ACHN (cell line): ENCODE measurements around the gene TAC4.

Experiments
- DNase-seq: peaks from one replicate; pipeline ENCODE4 v3.0.0-alpha.2; 2015
- in situ Hi-C: cut with HindIII; loops from 2 replicates; pipeline ENCODE4 v1.10.0; 2017; ENCODE audit warnings: low sequenced_read_pairs, low pct_ligation_motif_present, low pct_unique_long_range_greater_than_20kb

The TAC4 gene

DNA sequence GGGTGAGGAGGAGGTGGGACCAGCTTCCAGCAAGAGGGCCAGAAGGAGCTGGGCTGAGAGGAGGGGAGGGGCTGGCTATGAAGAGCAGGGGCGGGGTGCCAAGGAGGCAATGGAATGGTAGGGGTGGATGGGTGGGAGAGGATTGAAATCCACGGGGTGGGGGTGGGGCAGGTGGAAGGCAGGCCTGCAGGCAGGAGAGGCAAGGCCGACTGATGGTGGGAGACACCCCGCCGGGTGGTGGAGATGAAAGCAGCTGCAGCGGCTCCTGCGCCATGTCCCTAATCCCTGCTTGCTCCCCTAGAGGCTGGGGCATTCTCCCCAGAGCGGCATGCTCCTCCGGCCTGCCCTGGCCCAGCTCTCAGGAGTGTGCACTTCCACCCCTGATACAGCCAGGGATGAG, 27.8 kb upstream of the TAC4 start:
- no peak for DNase-seq
- in situ Hi-C loops: no loop called here

DNA sequence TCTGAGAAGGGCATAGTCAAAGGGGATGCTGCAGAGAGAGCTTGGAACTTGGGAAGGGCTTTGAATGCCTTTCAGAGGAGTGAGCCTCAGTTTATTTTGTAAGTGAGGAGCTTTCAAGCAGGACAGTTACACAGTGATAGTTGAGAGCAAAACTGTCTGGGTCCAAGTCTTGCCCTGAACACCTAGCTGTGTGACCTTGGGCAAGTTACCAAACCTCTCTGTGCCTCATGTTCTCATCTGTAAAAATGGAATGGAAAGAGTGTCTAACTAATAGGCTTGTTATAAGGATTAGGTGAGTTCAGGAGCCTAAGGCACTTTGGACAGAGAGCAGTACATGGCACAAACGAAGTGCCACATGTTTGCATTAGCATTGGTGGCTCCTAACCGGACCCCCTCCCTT, 27.0 kb upstream of the TAC4 start:
- in situ Hi-C loops: no loop called here

DNA sequence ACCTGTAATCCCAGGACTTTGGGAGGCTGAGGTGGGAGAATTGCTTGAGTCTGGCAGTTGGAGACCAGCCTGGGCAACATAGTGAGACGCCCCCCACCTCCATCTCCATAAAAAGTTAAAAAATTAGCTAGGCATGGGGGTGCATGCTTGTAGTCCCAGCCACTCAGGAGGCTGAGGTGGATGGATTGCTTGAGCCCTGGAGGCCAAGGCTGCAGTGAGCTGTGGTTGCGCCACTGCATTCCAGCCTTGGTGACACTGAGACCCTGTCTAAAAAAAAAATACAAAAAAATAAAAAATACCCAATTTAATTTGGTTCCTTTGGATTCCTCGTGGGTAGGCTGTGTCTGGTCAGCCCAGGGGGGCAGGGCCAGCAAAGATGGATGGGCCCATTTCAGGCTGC, 26.1 kb upstream of the TAC4 start:
- DNase-seq: no peak
- in situ Hi-C loops: no loop called here

More for the DNA sequence above, 27.0 kb upstream of the TAC4 start:
- no peak for DNase-seq

DNA sequence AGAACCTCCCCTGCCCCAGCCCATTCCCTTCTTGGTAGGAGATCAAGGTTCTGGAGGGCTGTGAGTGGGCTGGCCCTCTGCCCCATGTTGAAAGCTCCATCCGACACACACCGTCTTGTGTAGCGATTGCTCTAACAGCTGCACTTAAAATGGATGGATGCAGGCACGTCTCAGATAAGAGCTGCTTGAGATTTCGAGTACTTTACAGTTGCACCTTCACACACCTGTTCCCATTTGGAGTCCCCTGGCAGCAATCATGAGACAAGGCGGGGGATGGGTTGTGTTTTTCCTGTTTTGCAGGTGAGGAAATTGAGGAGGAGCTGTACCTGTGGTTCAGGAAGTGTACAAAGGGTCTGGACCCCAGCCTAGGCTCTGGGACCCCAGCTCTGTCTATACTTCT, 25.6 kb upstream of the TAC4 start:
- in situ Hi-C loops: no loop called here
- no peak for DNase-seq

DNA sequence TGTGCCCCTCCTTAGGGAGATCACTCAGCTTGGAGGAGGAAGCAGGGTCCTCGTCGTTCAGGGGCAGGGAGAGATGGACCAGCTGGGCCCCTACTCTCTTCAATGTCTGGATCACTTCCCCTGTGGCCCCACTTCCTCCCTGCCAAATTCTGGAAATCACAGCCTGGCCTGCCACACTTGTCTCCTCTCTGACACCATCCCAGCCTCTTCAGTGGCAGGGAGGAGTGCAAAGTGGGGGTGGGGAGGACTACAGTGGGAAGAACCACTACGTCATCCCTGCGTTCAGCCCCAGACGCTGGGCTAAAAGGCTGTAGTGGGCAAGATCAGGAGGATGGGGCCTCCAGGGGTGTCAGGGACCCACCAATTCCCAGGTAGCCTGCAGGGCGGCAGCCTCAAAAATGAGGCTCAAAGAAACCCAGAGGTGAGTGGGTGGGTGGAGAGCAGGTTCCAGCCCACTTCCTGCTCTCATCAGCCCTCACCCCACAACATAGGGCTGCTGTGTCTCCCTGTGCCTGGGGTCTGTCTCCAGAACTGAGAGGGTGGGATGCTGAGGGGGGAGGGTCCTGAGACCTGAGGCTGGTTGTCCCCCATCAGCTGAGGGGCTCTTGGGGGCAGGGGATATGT, 25.0 kb upstream of the TAC4 start:
- in situ Hi-C loops: no loop called here
- DNase-seq: no peak

DNA sequence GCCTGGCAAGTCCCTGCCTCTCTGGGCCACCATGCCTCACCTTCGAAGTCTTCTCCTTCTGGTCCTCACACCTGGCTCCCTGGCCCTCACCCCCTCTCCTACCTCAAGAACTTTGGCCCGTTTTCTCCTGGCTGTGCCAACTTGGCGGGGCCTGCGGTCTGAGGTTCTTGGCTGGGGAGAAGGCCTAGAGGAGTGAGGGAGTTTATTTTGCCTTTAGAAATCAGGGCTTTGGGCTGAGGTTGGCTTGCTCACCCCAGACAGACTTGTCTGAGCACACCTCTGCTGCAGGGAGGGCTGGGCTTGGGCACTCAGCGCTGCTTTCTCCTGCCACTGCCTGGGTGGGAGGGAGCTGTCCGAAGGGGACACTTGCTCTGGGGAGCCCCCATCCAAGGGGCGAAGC, 23.3 kb upstream of the TAC4 start:
- in situ Hi-C loops: no loop called here
- no peak for DNase-seq

DNA sequence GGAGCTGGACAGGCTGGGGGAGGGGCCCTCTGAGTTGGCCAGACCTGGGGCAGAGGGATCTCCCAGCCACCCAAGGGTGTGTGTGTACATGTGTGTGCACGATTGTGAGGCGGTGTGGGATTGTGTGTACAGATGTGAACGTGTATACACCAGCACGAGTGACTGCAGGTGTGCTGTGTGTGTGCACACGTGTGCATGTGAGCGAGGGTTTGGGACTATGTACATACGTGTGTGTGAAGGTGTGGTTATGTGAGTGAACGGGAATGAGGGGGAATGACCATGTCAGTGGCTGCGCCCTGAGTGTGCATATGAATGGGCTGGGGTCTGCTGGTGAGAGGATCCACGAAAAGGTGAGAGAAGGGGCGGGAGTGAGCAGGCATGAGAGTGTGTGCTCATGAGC, 22.4 kb upstream of the TAC4 start:
- in situ Hi-C loops: no loop called here
- DNase-seq: no peak

DNA sequence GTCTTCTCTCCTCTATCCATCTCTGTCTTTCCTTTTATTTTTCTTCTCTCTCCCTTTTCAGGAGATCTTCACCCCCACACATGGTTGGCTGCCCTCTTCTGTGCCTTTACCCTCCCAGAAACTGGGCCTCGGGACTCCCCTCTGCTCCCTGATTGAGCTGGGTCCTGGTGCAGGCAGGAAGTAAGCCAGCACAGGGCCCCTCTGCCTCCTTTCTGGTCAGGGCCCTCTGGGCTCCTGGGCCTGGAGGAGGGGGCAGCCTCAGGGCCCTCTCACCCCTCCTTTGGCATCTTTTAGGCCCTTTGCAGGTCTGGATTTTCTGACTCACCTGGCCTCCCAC, 21.1 kb upstream of the TAC4 start:
- in situ Hi-C loops: no loop called here
- DNase-seq: no peak

DNA sequence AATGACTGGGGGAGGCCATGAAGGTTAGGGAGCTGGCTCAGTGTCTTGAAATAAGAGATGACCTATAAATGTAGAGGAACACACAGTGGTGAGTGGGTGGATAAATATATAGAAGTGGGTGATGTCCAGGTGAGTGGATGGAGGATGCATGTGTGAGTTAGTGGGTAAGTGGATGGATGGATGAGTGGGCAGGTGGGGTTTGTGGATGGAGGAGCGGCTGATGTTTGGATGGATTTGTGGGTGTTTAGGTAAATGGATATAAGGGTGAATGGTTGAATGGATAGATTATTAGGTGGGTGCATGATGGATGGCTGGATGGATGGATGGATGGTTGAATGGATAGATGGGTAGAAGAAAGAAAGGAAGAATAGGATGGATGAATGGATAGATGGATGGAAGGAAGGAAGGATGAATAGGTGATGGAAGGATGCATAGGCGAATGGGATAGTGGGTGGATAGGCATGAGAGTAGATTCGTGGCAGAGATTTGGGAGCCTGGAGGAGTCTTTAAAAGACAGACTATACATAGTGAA, 19.1 kb upstream of the TAC4 start:
- in situ Hi-C loops: no loop called here
- no peak for DNase-seq

DNA sequence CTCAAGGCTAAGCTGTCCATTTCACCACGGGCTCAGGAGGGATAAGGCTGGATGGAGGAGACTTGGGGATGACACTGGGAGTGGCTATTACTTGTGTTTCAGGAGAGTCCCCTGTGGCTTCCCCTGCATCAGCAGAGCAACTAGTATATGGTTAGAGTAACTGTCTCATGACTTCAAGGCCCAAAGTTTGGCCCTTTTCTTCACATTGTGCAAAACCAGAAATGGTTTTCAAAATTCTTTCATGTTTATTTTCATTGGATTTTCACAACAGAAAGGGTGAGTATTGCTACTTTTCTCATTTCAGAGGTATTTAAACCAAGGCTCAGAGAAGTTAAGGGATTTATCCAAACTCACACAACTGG, 18.1 kb upstream of the TAC4 start:
- in situ Hi-C loops: no loop called here
- no peak for DNase-seq

DNA sequence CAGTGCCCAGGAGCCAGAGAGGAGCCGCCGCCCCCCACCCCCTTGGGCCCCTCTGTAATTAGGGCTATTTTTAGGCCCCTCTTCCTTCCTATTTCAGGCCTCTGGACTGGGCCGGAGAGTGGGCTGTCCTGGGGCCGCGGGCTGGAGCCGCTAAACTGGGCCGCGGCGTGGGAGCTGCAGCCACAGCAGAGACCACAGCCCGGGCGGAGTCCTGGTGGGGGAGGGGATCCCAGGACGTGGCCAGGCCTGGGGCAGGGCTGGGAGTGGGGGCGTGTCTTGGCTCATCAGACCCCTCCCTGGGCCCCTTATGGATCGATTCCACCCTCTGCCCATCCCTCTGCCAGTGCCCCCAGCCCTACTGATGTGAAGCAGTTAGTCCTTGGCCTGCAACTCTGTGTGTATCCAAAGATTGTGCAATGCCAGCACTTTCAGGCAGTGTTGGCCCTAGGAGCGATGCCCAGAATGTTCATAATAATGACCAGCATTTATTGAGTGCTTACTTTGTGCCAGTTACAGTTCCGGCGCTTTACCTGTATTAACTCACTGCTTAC, 15.0 kb upstream of the TAC4 start:
- in situ Hi-C loops: no loop called here
- DNase-seq: no peak

DNA sequence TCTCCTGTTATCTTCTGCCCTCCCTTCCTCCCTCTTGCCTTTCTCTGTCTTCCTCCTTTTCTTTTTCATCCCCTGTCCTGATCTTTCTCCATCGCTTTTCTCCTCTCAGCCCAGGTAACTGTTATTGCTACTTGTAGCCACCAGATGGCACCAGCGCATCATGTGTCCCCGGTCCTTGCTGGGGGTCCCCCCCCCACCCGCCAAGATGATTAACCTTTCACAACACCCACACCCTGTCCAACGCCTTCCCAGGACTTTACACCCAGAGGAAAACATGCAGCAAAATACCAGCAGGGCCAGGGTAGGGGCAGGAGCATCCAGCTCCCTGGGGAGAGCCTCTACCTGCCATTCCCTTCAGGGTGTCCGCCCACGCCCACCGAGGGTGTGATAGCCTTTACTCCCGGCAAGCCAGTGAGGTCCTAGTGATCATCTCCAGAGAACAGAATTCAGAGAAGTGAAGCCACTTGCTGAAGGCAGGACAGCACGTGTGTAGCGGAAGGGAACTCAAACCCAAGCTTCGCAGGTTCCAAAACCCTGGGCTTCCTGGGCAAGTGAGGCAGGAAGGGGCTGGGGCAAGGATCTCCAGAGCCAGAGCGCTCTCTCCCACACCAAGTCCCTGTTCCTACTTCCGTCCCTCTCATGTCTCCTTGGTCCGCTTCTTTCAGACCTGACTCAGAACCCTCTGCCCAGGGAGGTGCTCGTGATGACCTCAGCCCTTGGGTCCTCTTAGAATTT, 13.4 kb upstream of the TAC4 start:
- in situ Hi-C loops: no loop called here
- peak; percentile 45 for DNase-seq

DNA sequence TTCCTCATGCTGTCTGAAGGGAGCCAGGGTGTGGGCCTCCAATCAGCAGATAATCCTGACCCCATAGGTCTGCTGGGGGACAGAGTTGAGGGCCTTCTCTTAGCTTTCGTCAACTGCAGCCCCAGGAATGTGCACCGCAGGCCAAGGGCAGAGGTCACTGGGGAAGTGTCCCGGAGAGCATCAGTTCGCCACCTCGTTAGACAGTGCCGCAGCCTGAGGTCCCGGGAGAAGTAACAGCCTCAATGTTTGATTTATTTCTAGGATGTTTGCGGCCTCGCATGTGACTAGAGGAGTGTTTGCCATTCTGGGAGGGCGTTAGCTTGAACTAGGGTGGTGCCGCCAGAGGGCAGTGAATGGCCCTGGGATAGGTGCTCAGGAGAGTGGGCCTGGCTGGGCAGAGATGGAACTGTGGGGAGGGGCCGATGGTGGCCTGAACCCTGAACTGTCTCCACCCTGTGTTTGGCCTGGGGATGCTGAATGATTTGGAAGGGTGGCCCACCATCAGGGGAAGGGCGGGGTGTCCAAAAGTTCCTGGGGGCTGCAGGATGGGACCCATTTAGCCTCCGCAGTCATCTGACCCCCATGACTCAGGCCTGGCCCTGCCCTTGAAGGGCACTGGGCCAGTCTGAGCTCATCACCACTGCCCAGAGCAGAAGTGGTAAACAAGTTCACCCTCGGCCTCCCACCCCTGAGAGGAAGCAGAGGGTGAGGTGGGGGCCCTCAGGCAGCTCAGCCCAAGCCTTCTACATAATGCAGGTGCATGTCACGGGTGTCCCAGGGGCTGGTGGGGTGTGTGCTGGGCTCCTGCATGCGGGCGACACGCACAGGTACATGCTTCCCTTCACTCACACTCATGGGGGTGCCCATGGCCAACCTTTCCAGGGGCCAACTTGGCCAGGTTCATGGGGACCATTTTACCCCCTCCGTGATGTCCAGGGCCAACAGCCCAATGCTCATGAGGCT, 12.4 kb upstream of the TAC4 start:
- no peak for DNase-seq
- in situ Hi-C loops: no loop called here

DNA sequence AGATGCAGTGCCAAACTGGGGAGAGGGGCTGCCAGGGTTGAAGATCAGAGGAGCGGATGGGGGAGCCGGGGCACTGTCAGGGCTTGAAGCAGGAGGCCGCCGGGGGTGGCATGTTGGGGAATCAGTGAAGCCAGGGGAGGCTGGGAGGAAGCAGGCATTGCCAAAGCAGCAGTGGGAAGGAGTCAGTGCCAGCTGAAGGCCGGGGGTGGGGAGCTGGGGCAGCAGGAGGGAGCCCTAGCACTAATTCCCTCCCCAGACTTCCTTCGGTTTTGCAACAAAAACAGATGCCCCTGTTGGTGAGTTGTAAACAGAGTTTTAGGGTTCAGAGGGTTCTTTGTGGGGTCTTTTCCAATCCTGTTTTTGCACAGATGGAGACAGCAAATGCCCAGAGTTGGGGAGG, 10.9 kb upstream of the TAC4 start:
- in situ Hi-C loops: no loop called here
- DNase-seq: no peak

DNA sequence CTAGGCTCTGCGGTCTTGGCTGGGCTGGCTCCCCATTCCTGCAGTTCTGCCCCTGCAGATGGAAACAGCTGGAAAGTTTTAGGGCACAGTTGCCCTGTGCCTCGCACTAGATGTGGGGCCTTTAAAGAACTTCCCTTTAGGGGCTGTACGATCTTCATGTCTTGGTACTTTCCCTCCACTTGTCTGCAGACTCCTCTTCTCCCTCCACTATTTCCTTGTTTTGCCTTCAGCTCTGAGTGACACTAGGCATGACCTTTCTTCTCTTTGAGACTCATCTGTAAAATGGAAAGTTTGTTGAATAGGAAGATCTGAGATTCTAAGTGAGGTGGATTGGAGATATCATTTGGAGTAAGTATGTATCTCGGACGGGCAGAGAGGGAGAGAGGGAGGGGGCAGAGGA, 6.3 kb upstream of the TAC4 start:
- no peak for DNase-seq
- in situ Hi-C loops: no loop called here

DNA sequence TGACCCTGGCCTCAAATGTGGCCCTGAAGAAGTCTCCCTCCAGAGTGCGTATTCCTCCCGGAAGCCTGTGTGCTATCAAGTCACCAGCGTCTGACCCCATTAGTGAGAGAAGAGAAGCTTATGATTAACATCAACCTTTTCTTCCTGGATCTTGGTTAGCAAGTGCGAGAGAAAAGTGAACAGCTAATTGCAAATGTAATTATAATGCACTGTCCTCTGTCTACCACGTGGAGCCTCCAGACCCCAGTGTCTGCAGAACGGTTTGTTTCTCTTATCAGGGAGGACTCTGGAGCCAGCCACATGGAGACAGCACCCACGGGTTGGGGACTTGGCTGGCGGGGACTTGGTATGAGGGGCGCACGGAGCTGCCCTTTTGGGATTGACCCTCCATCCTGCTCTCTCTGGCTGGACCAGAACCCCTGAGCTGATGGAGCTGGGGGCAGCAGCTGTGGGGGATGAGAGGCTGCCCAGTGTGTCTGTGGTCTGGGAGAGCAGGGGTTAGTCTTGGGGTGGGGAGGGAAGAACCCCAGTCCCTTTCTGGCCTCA, 5.7 kb upstream of the TAC4 start:
- in situ Hi-C loops: no loop called here
- DNase-seq: no peak

DNA sequence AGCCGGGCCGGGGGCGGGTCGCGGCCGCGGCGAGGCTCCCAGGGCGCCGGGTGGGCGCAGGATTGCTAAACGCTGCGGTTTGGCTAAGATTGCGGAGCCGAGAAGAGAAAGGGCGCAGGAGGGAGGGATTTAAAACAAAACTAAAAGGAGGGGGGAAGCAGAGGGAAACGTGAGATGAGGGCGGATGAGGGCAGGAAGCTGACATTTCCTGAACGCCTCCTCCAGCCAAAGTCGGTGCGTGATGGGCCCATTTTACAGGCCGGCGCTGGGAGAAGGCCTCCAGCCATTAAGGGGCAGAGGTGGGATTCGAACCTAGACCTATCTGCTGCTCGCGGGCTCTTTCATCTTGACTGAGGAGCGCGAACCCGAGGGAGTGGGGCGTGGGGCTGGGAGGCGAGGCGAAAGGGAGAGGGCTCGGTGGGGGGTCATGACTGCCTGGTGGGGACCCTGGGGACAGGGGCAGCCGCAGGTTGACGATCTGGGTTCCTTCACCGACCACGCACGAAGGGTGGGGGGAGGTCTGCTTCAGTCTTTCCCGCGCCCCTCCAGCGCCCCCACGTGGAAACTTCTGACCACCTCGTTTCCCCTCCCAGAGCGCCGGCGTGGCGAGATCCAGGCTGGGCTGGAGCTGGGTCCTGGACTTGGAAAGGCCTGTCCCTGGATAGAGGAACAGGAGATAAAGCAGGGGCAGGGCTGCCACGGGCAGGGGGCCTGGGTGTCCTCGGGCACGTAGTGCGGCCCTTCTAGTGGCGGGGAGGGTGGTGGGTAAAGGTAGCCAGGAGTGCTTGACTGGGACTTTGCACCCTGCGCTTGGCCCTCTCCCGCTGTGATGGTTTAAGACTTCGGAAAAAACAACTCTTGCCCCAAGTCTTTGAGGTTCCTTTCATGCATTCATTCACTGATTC, 3.8 kb upstream of the TAC4 start:
- in situ Hi-C loops: no loop called here
- peak; percentile 79 for DNase-seq

DNA sequence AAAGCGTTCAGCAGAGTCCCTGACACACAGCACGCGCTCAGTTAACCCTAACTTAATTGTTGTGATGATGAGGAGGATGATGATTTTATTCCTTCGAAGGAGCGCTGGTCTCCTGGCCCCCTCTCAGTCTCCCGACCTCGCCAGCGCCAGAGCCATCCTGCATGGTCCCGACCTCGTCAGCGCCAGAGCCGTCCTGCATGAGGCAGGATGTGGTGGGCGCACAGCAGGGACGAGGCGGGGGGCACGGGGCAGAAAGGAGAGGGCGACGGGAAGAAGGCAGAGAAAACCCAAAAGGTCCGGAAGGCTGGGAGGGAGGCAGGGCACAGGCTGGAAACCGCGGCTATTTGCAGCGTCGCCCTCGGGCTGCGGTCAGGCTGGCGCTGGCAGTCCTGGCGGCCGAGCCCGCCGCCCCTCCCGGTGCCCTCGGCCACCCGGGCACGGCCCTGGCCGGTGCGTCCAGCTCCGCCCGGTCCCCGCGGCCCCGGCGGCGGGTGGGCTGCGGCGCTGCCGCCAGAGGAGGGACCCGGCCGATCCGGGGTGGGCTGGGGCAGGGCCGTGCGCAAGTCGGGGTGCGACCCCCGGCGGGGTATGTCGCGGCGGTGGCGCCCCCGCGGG, 3.0 kb upstream of the TAC4 start:
- DNase-seq: no peak
- in situ Hi-C loops: no loop called here
